GM19397 (cell line): ENCODE results near the gene ADAM22.

Experiments used
- ATAC-seq: cut with Tn5 transposase; IDR thresholded peaks from one replicate; pipeline ENCODE4 v1.9.1; 2021; ENCODE audit warnings: mild to moderate bottlenecking, moderate library complexity; ENCODE audit not compliant: unreplicated experiment

Gene ADAM22

GRCh38 chr7:88102675-88103074 lies 168.6 kb downstream of the ADAM22 start:
- no peak for ATAC-seq

- no peak for ATAC-seq
Observed at GRCh38 chr7:88104732-88105131, 170.7 kb downstream of the ADAM22 start.

DNA sequence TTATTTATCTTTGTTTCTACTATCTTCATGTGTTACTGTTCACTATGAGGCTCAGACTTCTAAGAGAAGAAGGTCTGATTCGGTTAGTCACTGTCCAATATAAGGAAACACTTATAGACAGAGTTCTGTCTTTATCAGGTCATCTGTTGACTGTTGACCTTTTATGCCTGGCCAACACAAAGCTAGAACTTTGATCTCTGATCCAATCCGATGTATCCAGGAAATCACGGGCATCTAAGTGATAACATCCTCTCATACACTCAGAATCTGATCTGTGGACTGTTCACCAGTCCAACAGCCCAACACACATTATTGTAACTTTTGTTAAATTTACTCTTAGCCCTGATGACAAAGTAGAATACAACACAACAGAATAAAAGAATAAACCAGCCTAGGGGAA lies 171.2 kb downstream of the ADAM22 start:
- no peak for ATAC-seq

GRCh38 chr7:88106434-88106833 lies 172.4 kb downstream of the ADAM22 start:
- no peak for ATAC-seq

DNA sequence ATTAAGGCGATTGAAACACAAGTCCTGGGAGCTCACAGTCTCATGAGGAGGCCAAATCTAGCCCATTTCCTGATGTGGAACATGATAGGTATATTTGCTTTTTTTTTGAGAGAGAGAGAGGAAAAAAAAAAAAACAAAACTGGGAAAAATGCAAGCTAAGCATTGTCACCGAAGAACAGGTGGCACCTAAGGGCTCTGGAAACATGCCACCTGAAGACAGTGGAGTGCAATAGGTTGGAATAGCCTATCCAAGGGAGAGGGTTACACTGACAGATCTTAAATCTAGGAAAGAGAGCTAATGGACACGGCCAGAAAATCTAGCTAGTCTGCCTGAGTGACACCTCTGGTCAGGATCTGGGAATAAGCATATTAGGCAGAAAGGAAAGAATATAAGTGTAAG lies 175.6 kb downstream of the ADAM22 start:
- no peak for ATAC-seq

DNA sequence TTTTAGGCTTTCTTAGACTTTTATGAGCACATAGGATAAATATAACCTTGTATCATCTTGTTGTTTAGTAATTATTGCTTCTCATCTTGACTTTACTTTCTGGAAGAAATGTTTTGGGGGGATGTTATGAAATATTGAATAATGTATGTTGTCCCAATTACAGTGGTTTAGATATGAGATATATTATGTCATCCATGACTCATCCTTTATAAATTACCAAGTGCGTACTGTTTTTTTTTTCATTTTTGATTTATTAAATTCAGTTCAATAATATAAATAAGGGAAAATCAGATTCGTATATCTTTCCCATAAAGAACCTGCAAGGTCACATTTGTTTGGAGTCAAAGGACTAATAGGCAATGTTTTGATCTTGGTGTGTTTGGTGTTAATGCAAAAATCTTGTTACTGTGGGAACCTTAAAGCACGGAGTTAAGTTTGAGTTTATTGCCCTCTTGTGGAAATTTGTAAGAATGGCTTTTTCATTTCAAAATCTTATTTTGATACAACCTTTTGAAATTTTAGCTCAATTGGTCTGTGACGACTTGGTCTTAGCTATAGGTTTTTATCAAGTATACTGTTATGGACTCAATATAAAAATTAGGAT lies 177.2 kb downstream of the ADAM22 start:
- no peak for ATAC-seq

DNA sequence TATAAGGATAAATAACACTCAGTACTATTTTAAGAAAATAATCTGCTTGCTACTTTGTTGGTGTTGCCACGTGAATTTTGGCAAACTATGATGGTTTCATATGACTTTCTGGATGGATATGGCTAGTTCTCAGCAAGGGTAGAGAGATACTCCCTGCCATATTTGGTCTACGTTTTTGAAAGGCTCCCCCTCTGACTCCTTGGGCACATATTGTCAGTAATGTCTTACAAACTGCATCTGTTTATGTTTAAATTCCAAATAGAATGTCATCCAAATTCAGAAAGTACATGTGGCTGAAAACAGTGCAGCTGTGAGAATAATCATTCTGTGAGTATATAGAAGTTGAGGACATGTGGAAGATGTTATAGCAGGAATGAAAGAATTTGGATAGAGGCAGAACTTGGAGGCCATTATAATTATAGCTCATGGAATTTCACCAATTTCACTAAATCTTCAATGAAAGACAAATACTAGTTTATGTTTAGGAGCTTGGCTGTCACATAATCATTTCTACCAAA lies 178.0 kb downstream of the ADAM22 start:
- ATAC-seq, result no peak

- ATAC-seq, result no peak
Observed at GRCh38 chr7:88115258-88115796, 181.3 kb downstream of the ADAM22 start.

- no peak for ATAC-seq
Observed at GRCh38 chr7:88115816-88116215, 181.8 kb downstream of the ADAM22 start.

DNA sequence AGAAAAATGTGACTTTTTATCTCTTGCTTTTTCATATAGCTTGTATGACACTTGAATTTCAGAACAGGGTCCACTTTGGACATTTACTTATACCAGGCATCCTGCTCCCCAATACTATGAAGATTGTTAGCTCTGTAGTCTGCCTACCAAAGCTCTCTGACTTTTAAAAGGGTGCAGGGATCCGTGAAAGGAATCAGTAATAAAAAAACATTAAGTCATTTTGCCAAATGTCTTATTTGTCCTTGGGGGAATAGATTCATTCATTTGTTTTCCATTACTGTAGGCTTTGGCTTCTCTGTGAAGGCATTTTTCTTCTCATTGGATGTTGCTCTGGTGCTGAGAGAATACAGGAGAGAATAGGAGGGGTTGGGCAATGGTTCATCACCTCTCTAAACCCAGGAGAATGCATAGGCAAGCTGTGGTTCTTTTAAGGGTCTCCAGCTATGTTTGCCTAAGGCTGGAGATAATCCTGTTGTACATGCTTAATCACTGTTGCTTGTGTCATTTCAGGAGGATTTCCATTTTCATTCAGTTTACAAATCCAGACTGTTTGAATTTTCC lies 182.3 kb downstream of the ADAM22 start:
- no peak for ATAC-seq

DNA sequence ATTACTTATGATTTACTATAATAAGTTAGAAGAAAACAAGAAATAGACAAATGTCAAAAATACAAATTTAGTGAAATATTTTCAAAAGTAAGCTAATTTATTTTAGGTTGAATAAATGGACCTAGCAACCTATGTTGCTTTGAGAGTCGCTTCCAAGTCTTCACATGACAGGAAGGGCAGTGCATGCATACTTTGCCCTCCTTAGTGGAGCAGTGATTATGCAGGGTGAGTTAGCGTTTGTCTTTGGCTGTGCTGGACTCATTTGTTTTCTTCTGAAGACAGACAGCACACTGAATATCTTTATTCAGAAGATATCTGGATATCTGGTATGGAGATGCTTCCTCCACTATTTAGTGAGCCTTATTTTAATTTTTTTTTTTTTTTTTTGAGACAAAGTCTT lies 183.3 kb downstream of the ADAM22 start:
- ATAC-seq, result no peak

DNA sequence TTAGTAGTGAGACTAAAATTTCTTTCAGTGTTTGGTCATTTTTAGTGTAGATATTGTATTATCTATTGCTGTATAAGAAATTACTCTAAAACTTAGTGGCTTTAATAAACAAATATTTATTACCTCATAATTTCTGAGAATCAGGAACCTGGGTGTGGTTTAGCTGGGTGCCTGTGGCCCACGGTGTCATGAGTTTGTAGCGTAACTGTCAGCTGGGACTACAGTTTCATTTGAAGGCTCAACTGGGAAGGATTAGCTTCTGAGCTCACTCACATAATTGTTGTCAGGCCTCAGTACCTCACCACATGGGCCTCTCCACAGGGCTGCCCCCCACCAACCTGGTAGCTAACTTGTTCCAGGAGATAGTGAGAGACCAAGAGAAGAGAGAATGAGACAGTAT lies 187.3 kb downstream of the ADAM22 start:
- ATAC-seq, result no peak

GRCh38 chr7:88127637-88128290 lies 193.7 kb downstream of the ADAM22 start:
- ATAC-seq, result no peak

- peak; percentile 75 for ATAC-seq
Observed at GRCh38 chr7:88132725-88133124, 198.7 kb downstream of the ADAM22 start.

DNA sequence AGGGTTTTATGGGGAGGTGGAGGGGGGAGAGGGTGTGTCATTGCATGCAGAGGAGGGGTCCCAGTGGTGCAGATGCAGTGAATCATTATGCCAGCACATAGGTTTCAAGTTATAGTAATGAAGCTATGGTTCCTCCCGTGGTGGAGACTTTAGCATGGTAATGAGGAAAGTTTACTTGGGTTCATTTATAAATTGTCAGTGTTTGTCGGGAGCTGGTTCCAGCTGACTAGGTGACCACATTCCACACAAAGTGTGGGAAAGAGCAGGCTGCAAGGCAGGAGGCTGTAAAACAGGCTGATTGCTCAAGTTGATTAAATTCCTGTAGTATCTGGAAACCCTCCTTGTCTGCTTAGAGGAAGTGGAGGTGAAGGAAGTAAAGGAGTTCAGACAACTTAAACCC lies 206.9 kb downstream of the ADAM22 start:
- ATAC-seq, result no peak

GRCh38 chr7:88141479-88141878 lies 207.4 kb downstream of the ADAM22 start:
- no peak for ATAC-seq

DNA sequence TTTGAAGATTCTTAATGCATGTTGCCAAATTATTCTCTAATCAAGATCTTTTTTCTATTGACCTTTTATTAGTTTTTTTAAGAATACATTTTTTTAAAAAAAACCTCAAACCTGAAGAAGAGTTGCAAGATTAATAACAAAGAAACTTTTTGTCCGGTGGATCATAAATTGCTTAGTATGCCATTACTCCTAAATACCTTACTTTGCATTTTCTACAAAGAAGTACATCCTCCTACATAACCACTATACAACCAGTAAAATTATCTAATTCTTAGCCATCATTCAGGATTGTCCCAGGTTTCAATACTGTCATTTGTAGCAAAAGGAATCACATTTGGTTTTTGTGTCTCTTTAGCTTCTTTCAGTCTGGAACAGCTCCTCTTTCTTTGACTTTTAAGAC lies 207.9 kb downstream of the ADAM22 start:
- ATAC-seq, result no peak

- ATAC-seq, result no peak
Observed at GRCh38 chr7:88146616-88147015, 212.6 kb downstream of the ADAM22 start.

- no peak for ATAC-seq
Observed at GRCh38 chr7:88147341-88147740, 213.3 kb downstream of the ADAM22 start.

DNA sequence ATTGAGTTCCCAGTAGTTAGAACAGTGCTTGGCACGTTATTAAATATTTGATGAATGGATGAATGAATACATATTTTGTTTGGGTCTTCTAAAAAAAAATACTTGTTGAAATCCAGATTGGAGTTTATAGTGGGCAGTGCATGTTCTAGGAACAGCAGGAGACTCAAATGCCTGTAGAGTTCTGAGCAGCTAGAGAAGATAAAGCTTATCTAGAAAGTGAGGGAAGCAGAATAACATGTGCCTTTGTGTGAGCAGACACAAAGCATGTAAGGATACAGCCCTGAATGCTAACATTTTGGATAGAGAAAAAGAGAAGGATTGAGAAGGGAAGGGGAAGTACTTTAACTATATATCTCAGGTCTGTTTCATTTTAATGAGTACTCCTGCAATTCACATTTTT lies 213.9 kb downstream of the ADAM22 start:
- ATAC-seq, result no peak

- no peak for ATAC-seq
Observed at GRCh38 chr7:88150033-88150432, 216.0 kb downstream of the ADAM22 start.

DNA sequence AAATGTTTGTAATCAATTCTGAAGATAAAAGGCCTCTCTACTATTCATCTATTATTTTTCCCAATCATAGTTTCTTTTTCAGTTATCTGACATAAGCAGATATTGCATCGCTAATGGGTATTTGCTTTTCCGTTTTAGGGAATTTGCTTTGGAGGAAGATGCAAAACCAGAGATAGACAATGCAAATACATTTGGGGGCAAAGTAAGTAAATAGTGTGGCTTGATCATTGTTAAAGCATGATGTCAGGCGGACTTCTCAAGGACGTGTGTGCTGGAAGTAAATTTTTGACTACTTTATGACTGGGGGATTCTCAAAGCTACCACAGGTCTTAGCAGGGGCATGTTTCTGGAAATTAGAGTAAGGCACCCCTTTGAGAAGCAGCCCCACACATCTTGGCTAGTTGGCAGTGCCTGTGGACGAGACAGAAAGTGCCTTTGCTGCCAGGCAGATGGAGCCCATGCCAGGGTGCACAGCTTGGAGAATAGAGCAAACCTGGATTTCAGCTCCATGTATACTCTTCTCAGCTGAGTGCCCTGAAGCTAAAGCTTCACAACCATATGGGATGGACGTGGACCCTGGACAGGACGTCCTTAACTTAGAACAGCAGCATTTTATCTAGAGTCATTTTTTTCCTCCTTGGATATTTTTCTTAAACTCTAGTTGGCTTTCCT lies 217.2 kb downstream of the ADAM22 start:
- ATAC-seq, result no peak
